Measurements from ENCODE around the gene NLGN1. TPM values are rescaled to one million over a fixed set of nuclear protein-coding genes. Genes with fewer than 3 reads are reported as not detected.

Gene NLGN1
- total RNA-seq, 3 donors from 2014 or later (not counting 1 experiment from before 2014, with no cell fraction given), result not detected

DNA sequence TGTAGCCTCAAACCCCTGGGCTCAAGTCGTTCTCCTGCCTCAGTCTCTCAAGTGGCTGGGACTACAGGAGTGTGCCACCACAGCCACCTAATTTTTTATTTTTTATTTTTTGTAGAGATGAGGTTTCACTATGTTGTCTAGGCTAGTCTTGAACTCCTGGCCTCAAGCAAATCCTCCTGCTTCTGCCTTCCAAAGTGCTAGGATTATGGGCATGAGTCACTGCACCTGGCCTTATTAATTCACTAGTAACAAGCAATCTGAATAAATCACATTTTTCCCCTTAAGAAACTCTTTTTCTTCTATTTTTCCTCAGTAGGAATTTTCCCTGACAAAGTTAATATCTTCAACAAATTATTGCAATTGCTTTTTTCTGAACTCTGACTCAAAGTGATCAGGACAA, 336.9 kb downstream of the NLGN1 start:
- H3K36me3 Mint-ChIP-seq, result no peaks in the 10 kb centered on the region
- Histone ChIP-seq H3K27me3 (ENCODE audit: control insufficient read depth, insufficient read depth, low read length) (no peaks in the 10 kb centered on the region), H3K9me3 (ENCODE audit: control insufficient read depth, insufficient read depth, low read length) (no peaks in the 10 kb centered on the region), H3K4me1 (ENCODE audit: control insufficient read depth, insufficient read depth, low read length) (no peaks in the 10 kb centered on the region), H3K36me3 (ENCODE audit: control insufficient read depth, insufficient read depth, low read length) (no peaks in the 10 kb centered on the region), H3K4me3 (ENCODE audit: low read length) (no peak overlapping the region), H3K27ac (ENCODE audit: low read length) (no peak overlapping the region)
- 82% methylated on average over 1 of the region's 1 CpG for WGBS (ENCODE audit: insufficient coverage)
- H3K4me3 Mint-ChIP-seq, result no peak overlapping the region
- H3K27ac Mint-ChIP-seq, result no peak overlapping the region
- intact Hi-C loops (cut with micrococcal nuclease), result no loop called here
- DNase-seq, result no peak
- TF ChIP-seq, protein P1, sequence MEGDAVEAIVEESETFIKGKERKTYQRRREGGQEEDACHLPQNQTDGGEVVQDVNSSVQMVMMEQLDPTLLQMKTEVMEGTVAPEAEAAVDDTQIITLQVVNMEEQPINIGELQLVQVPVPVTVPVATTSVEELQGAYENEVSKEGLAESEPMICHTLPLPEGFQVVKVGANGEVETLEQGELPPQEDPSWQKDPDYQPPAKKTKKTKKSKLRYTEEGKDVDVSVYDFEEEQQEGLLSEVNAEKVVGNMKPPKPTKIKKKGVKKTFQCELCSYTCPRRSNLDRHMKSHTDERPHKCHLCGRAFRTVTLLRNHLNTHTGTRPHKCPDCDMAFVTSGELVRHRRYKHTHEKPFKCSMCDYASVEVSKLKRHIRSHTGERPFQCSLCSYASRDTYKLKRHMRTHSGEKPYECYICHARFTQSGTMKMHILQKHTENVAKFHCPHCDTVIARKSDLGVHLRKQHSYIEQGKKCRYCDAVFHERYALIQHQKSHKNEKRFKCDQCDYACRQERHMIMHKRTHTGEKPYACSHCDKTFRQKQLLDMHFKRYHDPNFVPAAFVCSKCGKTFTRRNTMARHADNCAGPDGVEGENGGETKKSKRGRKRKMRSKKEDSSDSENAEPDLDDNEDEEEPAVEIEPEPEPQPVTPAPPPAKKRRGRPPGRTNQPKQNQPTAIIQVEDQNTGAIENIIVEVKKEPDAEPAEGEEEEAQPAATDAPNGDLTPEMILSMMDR (IDR thresholded peaks at IDR 0.05), result no peak
- no peaks in the 10 kb centered on the region for H3K4me1 Mint-ChIP-seq
- no peak for ATAC-seq
- peaks cover 0 to 6% of the 10 kb centered on the region in 2 donors for H3K9me3 Mint-ChIP-seq
- no peaks in the 10 kb centered on the region for H3K27me3 Mint-ChIP-seq (ENCODE audit: low read depth in 2 of 2)

DNA sequence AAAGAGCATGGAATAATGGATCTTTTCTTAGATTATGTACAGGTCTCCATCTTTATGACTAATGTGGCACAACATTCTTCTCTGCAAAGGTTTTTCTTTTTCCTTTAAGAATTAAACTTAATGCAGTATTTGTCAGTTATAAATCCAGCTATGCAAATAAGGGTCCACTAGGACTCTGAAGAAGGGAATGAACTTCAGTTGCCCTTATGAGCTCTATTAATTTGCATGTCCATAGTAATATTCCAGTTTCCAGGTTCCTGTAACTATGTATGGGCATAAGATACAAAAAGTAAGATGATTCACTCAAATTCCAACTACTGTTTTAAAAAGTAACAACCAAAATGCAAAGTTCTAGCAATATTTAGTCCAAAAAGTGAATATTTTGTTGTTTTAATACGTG, 337.4 kb downstream of the NLGN1 start:
- Mint-ChIP-seq H3K9me3 (peaks cover 0 to 6% of the 10 kb centered on the region in 2 donors), H3K27me3 (ENCODE audit: low read depth in 2 of 2) (no peaks in the 10 kb centered on the region), H3K27ac (no peak overlapping the region), H3K36me3 (no peaks in the 10 kb centered on the region), H3K4me1 (no peaks in the 10 kb centered on the region), H3K4me3 (no peak overlapping the region)
- H3K27ac ChIP-seq (ENCODE audit: low read length), result no peak overlapping the region
- TF ChIP-seq, protein P1 (IDR thresholded peaks at IDR 0.05), result no peak
- H3K27me3 ChIP-seq (ENCODE audit: control insufficient read depth, insufficient read depth, low read length), result no peaks in the 10 kb centered on the region
- DNase-seq (no peak), ATAC-seq (no peak)
- intact Hi-C loops (cut with micrococcal nuclease), result no loop called here
- WGBS (ENCODE audit: insufficient coverage), result no CpG with 5 or more reads among the region's 1 CpG
- H3K36me3 ChIP-seq (ENCODE audit: control insufficient read depth, insufficient read depth, low read length), result no peaks in the 10 kb centered on the region
- no peaks in the 10 kb centered on the region for H3K9me3 ChIP-seq (ENCODE audit: control insufficient read depth, insufficient read depth, low read length)
- no peak overlapping the region for H3K4me3 ChIP-seq (ENCODE audit: low read length)
- H3K4me1 ChIP-seq (ENCODE audit: control insufficient read depth, insufficient read depth, low read length), result no peaks in the 10 kb centered on the region

GRCh38 chr3:173735841-173736240, 338.3 kb downstream of the NLGN1 start:
- intact Hi-C loops (cut with micrococcal nuclease), result no loop called here
- no peaks in the 10 kb centered on the region for H3K4me1 Mint-ChIP-seq
- H3K27me3 Mint-ChIP-seq (ENCODE audit: low read depth in 2 of 2), result no peaks in the 10 kb centered on the region
- no peaks in the 10 kb centered on the region for H3K9me3 ChIP-seq (ENCODE audit: control insufficient read depth, insufficient read depth, low read length)
- no peak overlapping the region for H3K4me3 ChIP-seq (ENCODE audit: low read length)
- H3K27me3 ChIP-seq (ENCODE audit: control insufficient read depth, insufficient read depth, low read length), result no peaks in the 10 kb centered on the region
- H3K27ac Mint-ChIP-seq, result no peak overlapping the region
- H3K4me1 ChIP-seq (ENCODE audit: control insufficient read depth, insufficient read depth, low read length), result no peaks in the 10 kb centered on the region
- DNase-seq (no peak), ATAC-seq (no peak)
- H3K4me3 Mint-ChIP-seq, result no peak overlapping the region
- WGBS (ENCODE audit: insufficient coverage), result no CpG with 5 or more reads among the region's 1 CpG
- no peak overlapping the region for H3K27ac ChIP-seq (ENCODE audit: low read length)
- TF ChIP-seq, protein P1 (IDR thresholded peaks at IDR 0.05), result no peak
- no peaks in the 10 kb centered on the region for H3K36me3 Mint-ChIP-seq
- peaks cover 2 to 10% of the 10 kb centered on the region in 2 donors for H3K9me3 Mint-ChIP-seq
- no peaks in the 10 kb centered on the region for H3K36me3 ChIP-seq (ENCODE audit: control insufficient read depth, insufficient read depth, low read length)

DNA sequence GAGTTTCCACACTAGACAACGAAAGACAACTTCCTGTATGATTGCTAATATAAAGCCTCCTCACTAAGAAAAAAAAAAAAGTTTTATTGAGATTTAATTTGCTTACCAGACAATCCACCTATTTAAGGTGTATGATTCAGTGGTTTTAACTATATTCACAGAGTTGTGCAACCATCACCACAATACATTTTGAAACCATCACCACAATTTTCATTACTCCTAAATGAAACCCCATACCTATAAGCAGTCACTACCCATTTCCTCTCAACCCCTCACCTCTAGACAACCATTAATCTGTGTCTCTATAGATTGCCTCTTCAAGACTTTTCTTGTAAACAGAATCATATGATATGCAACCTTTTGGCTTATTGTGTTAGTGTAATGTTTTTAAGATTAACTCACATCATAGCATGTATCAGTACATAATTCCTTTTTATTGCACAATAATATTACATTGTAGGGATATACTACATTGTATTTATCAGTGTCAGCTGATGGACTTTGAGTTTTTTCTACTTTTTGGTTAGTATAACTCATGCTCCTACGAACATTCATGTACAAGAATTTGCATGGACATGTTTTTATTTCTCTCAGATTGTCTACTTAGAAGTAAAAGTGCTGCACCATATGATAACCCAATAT, 339.7 kb downstream of the NLGN1 start:
- ATAC-seq (no peak), DNase-seq (no peak)
- Mint-ChIP-seq H3K9me3 (peaks cover 2 to 13% of the 10 kb centered on the region in 2 donors), H3K4me1 (no peaks in the 10 kb centered on the region), H3K36me3 (no peaks in the 10 kb centered on the region), H3K4me3 (no peak overlapping the region), H3K27ac (no peak overlapping the region), H3K27me3 (ENCODE audit: low read depth in 2 of 2) (no peaks in the 10 kb centered on the region)
- Histone ChIP-seq H3K27ac (ENCODE audit: low read length) (no peak overlapping the region), H3K4me3 (ENCODE audit: low read length) (no peak overlapping the region), H3K9me3 (ENCODE audit: control insufficient read depth, insufficient read depth, low read length) (no peaks in the 10 kb centered on the region), H3K4me1 (ENCODE audit: control insufficient read depth, insufficient read depth, low read length) (no peaks in the 10 kb centered on the region), H3K36me3 (ENCODE audit: control insufficient read depth, insufficient read depth, low read length) (no peaks in the 10 kb centered on the region), H3K27me3 (ENCODE audit: control insufficient read depth, insufficient read depth, low read length) (no peaks in the 10 kb centered on the region)
- WGBS (ENCODE audit: insufficient coverage), result 67% methylated on average over 1 of the region's 2 CpGs
- intact Hi-C loops (cut with micrococcal nuclease), result no loop called here
- TF ChIP-seq, protein P1 (IDR thresholded peaks at IDR 0.05), result no peak
